GM19452 (cell line): ENCODE data around the gene MLPH.
A peak's percentile ranks its signal among the peaks of the same experiment; 100 is the strongest.

Experiments
- ATAC-seq: cut with Tn5 transposase; IDR thresholded peaks from one replicate; pipeline ENCODE4 v1.9.1; 2021; ENCODE audit not compliant: unreplicated experiment

The MLPH gene

DNA sequence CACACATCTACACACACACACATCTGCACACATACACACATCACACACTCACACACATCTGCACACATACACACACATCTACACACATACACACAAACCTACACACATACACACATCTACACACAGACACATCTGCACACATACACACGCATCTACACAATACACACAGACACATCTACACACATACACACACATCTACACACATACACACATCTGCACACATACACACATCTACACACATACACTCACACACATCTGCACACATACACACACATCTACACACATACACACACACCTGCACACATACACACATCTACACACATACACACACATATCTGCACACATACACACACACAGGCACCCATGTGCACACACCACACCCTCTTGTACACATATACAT, 78.9 kb downstream of the MLPH start:
- no peak for ATAC-seq

GRCh38 chr2:237566401-237567235, 79.6 kb downstream of the MLPH start, which contains the start of gene PRLH:
PRLH (plus strand) TSS chr2:237566574; CDS start chr2:237566574, 0 bp downstream.
- no peak for ATAC-seq

- no peak for ATAC-seq
These were observed 80.4 kb downstream of the MLPH start for GRCh38 chr2:237567276-237568029.

DNA sequence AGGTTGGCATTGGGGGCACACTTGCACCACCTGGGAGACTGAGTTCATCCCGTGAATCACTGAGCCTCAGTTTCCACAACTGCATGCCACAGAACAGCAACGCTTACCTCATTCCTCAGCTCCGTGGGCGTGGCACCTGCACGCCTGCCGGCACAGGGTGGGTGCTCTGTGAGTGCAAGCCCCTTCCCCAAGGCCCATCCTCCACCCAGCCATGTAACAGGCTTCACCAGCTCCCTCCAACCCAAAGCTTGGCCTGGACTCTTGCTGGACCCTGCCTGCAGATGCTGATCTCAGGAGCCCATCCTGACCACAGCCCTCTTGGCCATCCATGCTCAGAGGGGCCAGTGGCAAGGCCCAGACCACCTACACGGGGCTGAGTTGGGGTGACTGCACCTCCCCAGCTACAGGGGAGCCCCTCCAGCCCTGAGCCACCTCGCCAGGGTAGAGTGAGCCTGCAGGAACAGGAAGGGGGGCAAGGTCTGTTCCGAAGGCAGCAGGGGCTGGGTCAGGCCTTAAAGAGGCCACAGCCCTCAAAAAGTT, 81.1 kb downstream of the MLPH start:
- ATAC-seq: no peak

GRCh38 chr2:237569041-237569440, 82.0 kb downstream of the MLPH start:
- no peak for ATAC-seq

DNA sequence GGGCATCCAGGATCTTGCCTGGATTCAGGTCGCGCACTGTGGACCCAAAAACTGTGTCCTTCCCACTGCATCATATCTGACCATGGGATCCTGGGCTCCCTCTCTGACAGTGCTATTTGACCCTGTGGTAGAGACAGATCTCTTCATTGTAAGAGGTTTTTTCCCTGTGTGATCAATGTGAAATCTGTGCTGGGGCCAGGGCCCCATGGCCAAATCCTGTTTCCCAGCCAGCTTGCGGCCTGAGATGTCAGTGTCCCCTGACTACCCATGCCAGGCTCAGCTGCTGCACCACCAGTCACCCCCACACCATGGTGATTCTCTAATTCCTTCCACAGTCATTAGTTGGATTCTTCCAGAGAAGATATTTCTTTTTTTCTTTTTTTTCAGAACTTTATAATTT, 82.8 kb downstream of the MLPH start:
- ATAC-seq: no peak

- ATAC-seq: no peak
These were observed 83.8 kb downstream of the MLPH start for GRCh38 chr2:237570776-237571335.

GRCh38 chr2:237571551-237571950, 84.5 kb downstream of the MLPH start:
- ATAC-seq: no peak

GRCh38 chr2:237572021-237572741, 85.1 kb downstream of the MLPH start:
- peak; percentile 80 for ATAC-seq

GRCh38 chr2:237572742-237573101, 85.7 kb downstream of the MLPH start:
- no peak for ATAC-seq

- ATAC-seq: no peak
These were observed 86.8 kb downstream of the MLPH start for GRCh38 chr2:237573721-237574415.

GRCh38 chr2:237574467-237574866, 87.4 kb downstream of the MLPH start:
- ATAC-seq: no peak

GRCh38 chr2:237574894-237575868, 88.1 kb downstream of the MLPH start:
- no peak for ATAC-seq

DNA sequence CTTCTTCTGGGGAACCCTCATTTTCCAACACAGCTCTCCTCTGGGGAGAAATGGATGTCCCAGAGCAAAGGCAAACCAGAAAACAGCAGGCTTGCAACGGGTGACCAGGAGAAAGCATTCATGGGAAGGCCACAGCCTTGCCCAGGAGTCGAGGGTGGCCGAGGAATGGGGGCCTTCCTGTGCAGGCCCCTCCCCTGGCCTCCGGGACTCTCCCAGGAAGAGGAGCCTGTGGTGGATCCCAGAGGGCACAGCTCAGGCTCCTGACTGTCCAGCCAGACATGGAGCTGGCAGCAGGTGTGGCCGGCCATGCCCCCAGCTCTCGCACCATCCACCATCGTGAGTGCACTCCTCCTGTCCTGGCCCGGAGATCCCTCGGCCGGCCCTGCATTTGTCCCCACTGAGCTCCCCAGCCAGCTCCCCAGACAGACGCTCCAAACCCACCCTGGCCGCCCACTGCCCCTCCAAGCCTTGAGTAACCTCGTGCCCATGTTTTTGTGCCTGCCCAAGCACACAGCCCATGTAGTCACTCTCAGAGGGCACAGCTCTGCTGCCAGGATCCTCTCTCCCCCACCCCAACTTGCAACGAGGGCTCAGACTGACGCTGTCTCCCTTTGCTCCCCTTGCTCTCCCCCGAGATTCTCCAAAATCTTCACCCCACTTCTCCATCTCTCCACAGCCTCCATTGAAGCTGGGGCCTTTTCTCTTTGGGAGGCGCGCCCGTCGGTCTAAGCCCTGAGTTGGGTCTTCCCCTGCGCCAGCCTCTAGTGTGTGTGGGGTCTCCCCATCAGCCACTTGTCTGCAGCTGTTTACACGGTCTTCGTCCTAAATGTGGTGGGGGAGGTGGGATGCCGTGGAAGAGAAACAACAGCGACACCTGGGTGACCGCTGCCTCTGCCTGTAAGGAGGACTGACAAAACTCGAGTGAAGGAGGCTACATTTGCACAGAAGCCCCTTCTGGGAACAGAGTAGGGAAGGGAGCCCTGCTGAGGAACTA, 89.1 kb downstream of the MLPH start:
- ATAC-seq: no peak

DNA sequence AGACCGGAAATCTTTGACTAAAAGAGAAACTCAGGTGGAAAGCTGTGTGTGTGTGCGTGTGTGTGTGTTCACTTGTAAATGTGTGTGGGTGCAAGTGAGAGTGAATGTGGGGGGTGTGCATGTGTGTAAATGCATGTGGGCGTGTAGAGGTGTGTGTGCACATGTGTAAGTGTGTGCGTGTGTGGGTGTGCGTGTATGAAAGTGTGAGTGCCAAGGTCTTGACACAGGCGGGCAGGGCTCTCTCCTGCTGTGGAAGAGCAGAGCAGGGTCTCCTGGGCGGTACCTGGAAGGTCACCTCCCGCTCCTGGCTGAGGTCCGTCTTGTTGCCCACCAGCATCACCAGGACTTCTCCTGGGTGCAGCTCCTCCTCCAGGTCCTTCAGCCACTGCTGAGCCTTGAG, 89.9 kb downstream of the MLPH start:
- no peak for ATAC-seq

DNA sequence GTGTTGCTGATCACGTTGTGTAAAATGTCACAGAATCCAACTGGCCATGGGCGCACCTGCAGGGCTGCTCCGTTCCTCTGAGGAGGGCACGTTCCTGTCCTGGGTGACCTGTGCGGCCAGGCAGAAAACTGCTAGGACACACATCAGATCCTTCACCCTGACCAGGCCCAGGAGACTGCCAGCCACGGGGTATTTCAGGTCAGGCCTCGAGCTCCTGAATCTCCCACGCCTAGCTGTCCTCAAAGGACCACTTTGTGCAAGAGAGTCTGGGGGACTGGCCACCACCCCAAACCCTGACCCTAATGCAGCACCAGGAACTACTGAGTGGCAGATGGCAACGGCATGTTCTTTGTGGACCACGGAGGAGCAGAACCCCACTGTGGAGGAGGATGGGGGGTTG, 90.4 kb downstream of the MLPH start:
- ATAC-seq: no peak

GRCh38 chr2:237577956-237578870, 91.2 kb downstream of the MLPH start:
- no peak for ATAC-seq
